Kidney (tissue), 14 donors: ENCODE measurements around the gene IGF2BP1. TPM values are rescaled to one million over a fixed set of nuclear protein-coding genes. Genes with fewer than 3 reads are reported as not detected.
A peak's percentile ranks its signal among the peaks of the same experiment; 100 is the strongest.

Source experiments
- DNase-seq, 5 donors: peaks; one replicate each; pipeline ENCODE4 v3.0.0-alpha.2; 2013 to 2020
- FAIRE-seq: peaks from 2 replicates; lab custom pipeline; 2012; peaks lifted over from hg19 to GRCh38; lab: Jason Lieb, UNC
- H3K27ac ChIP-seq, 2 donors: one replicate each; pipeline ENCODE4 v1.7.0; 2013; ENCODE audit warnings: low read depth in 2 of 2, low read length in 2 of 2, inconsistent platforms in 1 of 2
- H3K27me3 ChIP-seq: one replicate; pipeline ENCODE4 v1.7.1; 2013; ENCODE audit warnings: low read length, inconsistent platforms; ENCODE audit not compliant: control insufficient read depth, insufficient read depth
- H3K36me3 ChIP-seq, 3 donors: one replicate each; pipeline versions ENCODE4 v1.7.0 to v1.7.1; 2013; ENCODE audit warnings: low read length in 3 of 3, control low read depth in 1 of 3, inconsistent platforms in 1 of 3; ENCODE audit not compliant: insufficient read depth in 3 of 3, control insufficient read depth in 2 of 3
- H3K4me1 ChIP-seq, 3 donors: one replicate each; pipeline versions ENCODE4 v1.7.0 to v1.7.1; 2013; ENCODE audit warnings: low read length in 3 of 3, inconsistent platforms in 1 of 3, low read depth in 1 of 3; ENCODE audit not compliant: control insufficient read depth in 2 of 3, insufficient read depth in 2 of 3
- H3K4me3 ChIP-seq, 3 donors: one replicate each; pipeline versions ENCODE4 v1.7.0 to v1.8.1; 2013; ENCODE audit warnings: low read length in 3 of 3, control low read depth in 1 of 3, inconsistent platforms in 1 of 3
- H3K9ac ChIP-seq, 3 donors: one replicate each; pipeline versions ENCODE4 v1.7.0 to v1.7.1; 2013; ENCODE audit warnings: low read length in 3 of 3, control low read depth in 1 of 3, inconsistent platforms in 1 of 3
- H3K9me3 ChIP-seq, 3 donors: one replicate each; pipeline versions ENCODE4 v1.7.0 to v1.7.1; 2013; ENCODE audit warnings: low read length in 3 of 3, control low read depth in 1 of 3, inconsistent platforms in 1 of 3; ENCODE audit not compliant: control insufficient read depth in 2 of 3, insufficient read depth in 1 of 3
- CTCF ChIP-seq: IDR thresholded peaks from 3 replicates; pipeline ENCODE4 v1.5.1; 2012; ENCODE audit warnings: mild to moderate bottlenecking, moderate library complexity, borderline replicate concordance; ENCODE audit not compliant: insufficient read depth; ENCODE audit errors: extremely low read depth
- intact Hi-C: fragments of 100-400 bp; cut with DNase I; formaldehyde crosslinking; loops from one replicate; pipeline ENCODE4 v1.11.1; 2022
- polyA plus RNA-seq: library from polyadenylated mRNA; stranded (reverse); fragments of 350-450 nt; fragmentation: Illumina TruSeq; extraction: RNeasy Lipid Tissue Mini Kit (QIAGEN cat#74804); gene quantifications from one replicate; pipeline ENCODE4 v1.2.3, GENCODE V29; 2014; ENCODE audit warnings: low read depth, low replicate concordance; ENCODE audit not compliant: insufficient read depth
- total RNA-seq: library from RNA; stranded (reverse); fragmentation: NEBNext Ultra II Directional; extraction: Animal tissue kit (Norgen Biotek cat#: 25700); gene quantifications from one replicate; pipeline ENCODE4 v1.2.1, GENCODE V29; 2021
- donor health status: control.
- donor health status: control.
- donor health status: control.
- donor health status: control.
- donor health status: control.
- donor health status: DM: yes; HTN: yes; CAD: no.
- donor health status: Normal renal cell carcinoma (clear cell type).

Gene IGF2BP1
- total and polyA plus RNA-seq, 2 donors from 2014 or later: 1.3 to 1.5 TPM

GRCh38 chr17:48995974-48996721, 1.0 kb upstream of the IGF2BP1 start:
- intact Hi-C loops: no loop called here
- Histone ChIP-seq H3K9me3 (no peaks in the 10 kb centered on the region), H3K36me3 (no peaks in the 10 kb centered on the region), H3K4me1 (peaks cover 0 to 5% (median 0%) of the 10 kb centered on the region in 3 donors), H3K9ac (no peak overlapping the region), H3K27me3 (peaks cover 36% of the 10 kb centered on the region), H3K27ac (no peak overlapping the region), H3K4me3 (peak overlapping the region in 1 of 3 donors; percentile 56)
- FAIRE-seq: no peak
- DNase-seq: peak in 4 of 5 donors; percentile 84 to 95 (median 88)
- no peak for TF ChIP-seq CTCF

DNA sequence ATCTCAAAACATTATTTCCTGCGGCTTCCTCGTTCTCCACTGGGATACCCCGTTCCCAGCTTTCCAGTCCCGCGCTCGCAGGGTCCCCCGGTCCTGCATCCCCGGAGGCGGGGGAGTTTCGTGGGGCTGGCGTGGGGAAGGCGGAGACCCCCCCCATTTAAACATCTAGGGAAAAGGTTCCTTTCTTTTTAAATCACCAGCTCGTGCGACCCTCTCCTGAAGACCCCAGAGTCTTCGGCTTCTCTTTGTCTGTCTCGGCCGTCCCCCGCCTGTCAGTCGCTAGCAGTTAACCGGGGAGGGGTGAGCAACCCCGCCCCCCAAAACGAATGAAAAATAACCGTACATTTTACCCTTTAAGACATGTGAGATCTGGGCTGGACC, 473 bp upstream of the IGF2BP1 start:
- peaks cover 34% of the 10 kb centered on the region for H3K27me3 ChIP-seq
- no peaks in the 10 kb centered on the region for H3K36me3 ChIP-seq
- H3K4me3 ChIP-seq: no peak overlapping the region
- DNase-seq (peak in 1 of 5 donors; percentile 65), FAIRE-seq (no peak)
- peaks cover 0 to 5% (median 0%) of the 10 kb centered on the region in 3 donors for H3K4me1 ChIP-seq
- TF ChIP-seq CTCF: no peak
- no peak overlapping the region for H3K9ac ChIP-seq
- no peak overlapping the region for H3K27ac ChIP-seq
- H3K9me3 ChIP-seq: peaks cover 0 to 2% (median 0%) of the 10 kb centered on the region in 3 donors
- intact Hi-C loops: no loop called here

- intact Hi-C loops: no loop called here
- DNase-seq: peak in 3 of 5 donors; percentile 42 to 74 (median 63)
- FAIRE-seq: no peak
- Histone ChIP-seq H3K9me3 (peaks cover 0 to 3% (median 0%) of the 10 kb centered on the region in 3 donors), H3K36me3 (no peaks in the 10 kb centered on the region), H3K9ac (peak overlapping the region in 1 of 3 donors; percentile 54), H3K27me3 (peaks cover 27% of the 10 kb centered on the region), H3K27ac (no peak overlapping the region), H3K4me3 (peak overlapping the region in 1 of 3 donors; percentile 73), H3K4me1 (peaks cover 0 to 5% (median 0%) of the 10 kb centered on the region in 3 donors)
- TF ChIP-seq CTCF: no peak
Measured at GRCh38 chr17:48997827-48998586, 822 bp downstream of the IGF2BP1 start.
